Measurements from ENCODE around the gene SIX5. TPM values are rescaled to one million over a fixed set of nuclear protein-coding genes. Genes with fewer than 3 reads are reported as not detected.

SIX5 gene
- total and polyA plus RNA-seq, 9 of the 15 experiments (the other 6 are each of a cell fraction or from before 2014, with no cell fraction given) = 1.4 to 17.2 (median 7.4) TPM; not detected in 2

GRCh38 chr19:45770192-45771101 is 1.4 kb upstream of the SIX5 start (continued):
- no peak for TF ChIP-seq ZNF121 (CRISPR knock-in tag; conservative IDR thresholded peaks at IDR 0.05)
- no peak for TF ChIP-seq YBX1 (IDR thresholded peaks at IDR 0.05)
- peak; percentile 94 for TF ChIP-seq ZBTB7A (IDR thresholded peaks at IDR 0.05; ENCODE audit: borderline replicate concordance, control insufficient read depth, low read depth, low read length)
- TF ChIP-seq MECOM (CRISPR knock-in tag; IDR thresholded peaks at IDR 0.05) = no peak
- TF ChIP-seq ILF3 (IDR thresholded peaks at IDR 0.05; ENCODE audit: borderline replicate concordance) = no peak
- TF ChIP-seq GATAD2A (IDR thresholded peaks at IDR 0.05) = peak; percentile 62; the same call in 1 of the 2 replicates
- peak; percentile 50 for TF ChIP-seq MYC (IDR thresholded peaks at IDR 0.05; ENCODE audit: low read depth, low read length)
- no peak for TF ChIP-seq MYC (CRISPR knock-in tag; IDR thresholded peaks at IDR 0.05; ENCODE audit: borderline replicate concordance, low read depth)
- peak; percentile 64; the same call in 1 of the 2 replicates for TF ChIP-seq ATF4 (CRISPR knock-in tag; IDR thresholded peaks at IDR 0.05)
- TF ChIP-seq SRSF1 (IDR thresholded peaks at IDR 0.05; ENCODE audit: low read depth, low read length) = no peak
- TF ChIP-seq FOXM1 (IDR thresholded peaks at IDR 0.05; ENCODE audit: low read depth) = no peak; the same call in 1 of the 2 replicates
- TF ChIP-seq FOXM1 (CRISPR knock-in tag; IDR thresholded peaks at IDR 0.05; ENCODE audit: low read depth) = 0 out of 2 replicates have a peak, but pooled peaks have one; percentile 42
- TF ChIP-seq CAMTA2 (CRISPR knock-in tag; conservative IDR thresholded peaks at IDR 0.05) = no peak
- TF ChIP-seq STAT5A (IDR thresholded peaks at IDR 0.05; ENCODE audit: borderline replicate concordance, low read length) = no peak
- TF ChIP-seq TAL1 (IDR thresholded peaks at IDR 0.05) = no peak
- no peak for TF ChIP-seq ZNF280A (IDR thresholded peaks at IDR 0.05; ENCODE audit: low read depth, partially characterized antibody)
- TF ChIP-seq SMAD1 (IDR thresholded peaks at IDR 0.05; ENCODE audit: low read depth, low read length, partially characterized antibody) = peak; percentile 44
- TF ChIP-seq L3MBTL2 (IDR thresholded peaks at IDR 0.05) = peak; percentile 96
- no peak for TF ChIP-seq NCOA4 (IDR thresholded peaks at IDR 0.05; ENCODE audit: partially characterized antibody)
- no peak for TF ChIP-seq ZNF165 (CRISPR knock-in tag; IDR thresholded peaks at IDR 0.05; ENCODE audit: borderline replicate concordance)
- no peak for TF ChIP-seq HDAC8 (tag; IDR thresholded peaks at IDR 0.05)
- TF ChIP-seq HDGF (IDR thresholded peaks at IDR 0.05) = no peak
- peak; percentile 66; the same call in 1 of the 2 replicates for TF ChIP-seq FOXK1 (CRISPR knock-in tag; IDR thresholded peaks at IDR 0.05; ENCODE audit: borderline replicate concordance)
- peak; percentile 48 for TF ChIP-seq ZBTB33 (CRISPR knock-in tag; IDR thresholded peaks at IDR 0.05)
- TF ChIP-seq ZNF764 (CRISPR knock-in tag; IDR thresholded peaks at IDR 0.05; ENCODE audit: low read depth) = 0 out of 2 replicates have a peak, but pooled peaks have one; percentile 60
- no peak for TF ChIP-seq ZNF445 (CRISPR knock-in tag; IDR thresholded peaks at IDR 0.05; ENCODE audit: low read depth)
